Gastrocnemius medialis (tissue), 4 donors: Measurements from ENCODE around the gene RAB19. TPM values are rescaled to one million over a fixed set of nuclear protein-coding genes. Genes with fewer than 3 reads are reported as not detected.

Source experiments
- ATAC-seq, 2 donors: fragments of 150-250 bp; one replicate each; pipeline ENCODE4 v1.9.1; 2016
- DNase-seq, 2 donors: peaks; one replicate each; pipeline ENCODE4 v3.0.0-alpha.2; 2019
- H3K27ac ChIP-seq, 4 donors: fragments of 200-600 bp; sonication (generic); 1 replicate in 1 of 4; 2 replicates in 3 of 4; pipeline ENCODE4 v1.5.1; 2016 to 2018; ENCODE audit warnings: mild to moderate bottlenecking in 2 of 4, moderate library complexity in 1 of 4
- H3K27me3 ChIP-seq, 3 donors: fragments of 200-600 bp; sonication (generic) in 2 of 3; 1 replicate in 1 of 3; 2 replicates in 2 of 3; pipeline versions ENCODE4 v1.5.1 to v1.6.0; 2016 to 2019; ENCODE audit warnings: mild to moderate bottlenecking in 1 of 3, moderate library complexity in 1 of 3
- H3K36me3 ChIP-seq, 2 donors: fragments of 200-600 bp; sonication (generic) in 1 of 2; one replicate each; pipeline ENCODE4 v1.5.1; 2017 to 2018
- H3K4me1 ChIP-seq, 2 donors: fragments of 200-600 bp; sonication (generic) in 1 of 2; one replicate each; pipeline ENCODE4 v1.5.1; 2016 to 2017; ENCODE audit warnings: mild to moderate bottlenecking in 2 of 2
- H3K4me3 ChIP-seq, 4 donors: fragments of 200-600 bp; sonication (generic) in 3 of 4; 1 replicate in 1 of 4; 2 replicates in 3 of 4; pipeline ENCODE4 v1.5.1; 2016 to 2019; ENCODE audit warnings: mild to moderate bottlenecking in 2 of 4
- H3K9me3 ChIP-seq, 3 donors: fragments of 200-600 bp; sonication (generic) in 2 of 3; 1 replicate in 1 of 3; 2 replicates in 2 of 3; pipeline ENCODE4 v1.5.1; 2016 to 2019
- POLR2A ChIP-seq, 2 donors: fragments of 450-650 bp; IDR thresholded peaks; one replicate each; pipeline ENCODE4 v1.6.1; 2017; ENCODE audit warnings: antibody characterized with exemption in 2 of 2, mild to moderate bottlenecking in 2 of 2, moderate library complexity in 2 of 2
- in situ Hi-C, 4 donors: fragments of 200-750 bp; cut with MboI; loops; one replicate each; pipeline versions ENCODE4 v1.15.0 to v1.8.0; 2017; ENCODE audit warnings: low sequenced_read_pairs in 4 of 4
- intact Hi-C: fragments of 100-400 bp; cut with DNase I; formaldehyde crosslinking; loops from one replicate; pipeline ENCODE4 v1.15.1; 2023; ENCODE audit warnings: low total_unique reads
- total RNA-seq, 4 donors: library from RNA; depleted of rRNA; stranded (reverse); fragments of >200 nt; gene quantifications; one replicate each; pipeline versions ENCODE4 v1.1.0 to v1.2.3, GENCODE V29; 2016
- TF ChIP-seq, protein P1 (sequence below), 5 experiments: fragments of 450-650 bp in 3 of 5; fragments of 200-600 bp in 2 of 5; sonication (generic) in 2 of 5; IDR thresholded peaks in 4 of 5; conservative IDR thresholded peaks in 1 of 5; 1 replicate in 4 of 5; 2 replicates in 1 of 5; pipeline ENCODE4 v1.5.1; 2016 to 2019; ENCODE audit warnings: antibody characterized with exemption in 5 of 5, mild to moderate bottlenecking in 3 of 5, moderate library complexity in 3 of 5

The RAB19 gene
- total RNA-seq, 4 donors from 2014 or later, result not detected

- DNase-seq, result no peak
- Histone ChIP-seq H3K36me3 (no peaks in the 10 kb centered on the region), H3K4me1 (peaks cover 3 to 5% of the 10 kb centered on the region in 2 donors), H3K27ac (no peak overlapping the region), H3K9me3 (no peaks in the 10 kb centered on the region), H3K27me3 (no peaks in the 10 kb centered on the region), H3K4me3 (no peak overlapping the region)
- TF ChIP-seq POLR2A (IDR thresholded peaks at IDR 0.05), result no peak
- TF ChIP-seq, protein P1, sequence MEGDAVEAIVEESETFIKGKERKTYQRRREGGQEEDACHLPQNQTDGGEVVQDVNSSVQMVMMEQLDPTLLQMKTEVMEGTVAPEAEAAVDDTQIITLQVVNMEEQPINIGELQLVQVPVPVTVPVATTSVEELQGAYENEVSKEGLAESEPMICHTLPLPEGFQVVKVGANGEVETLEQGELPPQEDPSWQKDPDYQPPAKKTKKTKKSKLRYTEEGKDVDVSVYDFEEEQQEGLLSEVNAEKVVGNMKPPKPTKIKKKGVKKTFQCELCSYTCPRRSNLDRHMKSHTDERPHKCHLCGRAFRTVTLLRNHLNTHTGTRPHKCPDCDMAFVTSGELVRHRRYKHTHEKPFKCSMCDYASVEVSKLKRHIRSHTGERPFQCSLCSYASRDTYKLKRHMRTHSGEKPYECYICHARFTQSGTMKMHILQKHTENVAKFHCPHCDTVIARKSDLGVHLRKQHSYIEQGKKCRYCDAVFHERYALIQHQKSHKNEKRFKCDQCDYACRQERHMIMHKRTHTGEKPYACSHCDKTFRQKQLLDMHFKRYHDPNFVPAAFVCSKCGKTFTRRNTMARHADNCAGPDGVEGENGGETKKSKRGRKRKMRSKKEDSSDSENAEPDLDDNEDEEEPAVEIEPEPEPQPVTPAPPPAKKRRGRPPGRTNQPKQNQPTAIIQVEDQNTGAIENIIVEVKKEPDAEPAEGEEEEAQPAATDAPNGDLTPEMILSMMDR (IDR thresholded peaks at IDR 0.05 in 4 of 5, conservative IDR thresholded peaks at IDR 0.05 in 1 of 5), result no peak
- no peak for ATAC-seq
- in situ Hi-C loops, result no loop called here
- intact Hi-C loops, result no loop called here
These were observed 13.8 kb upstream of the RAB19 start for GRCh38 chr7:140390034-140390433.

- ATAC-seq (no peak), DNase-seq (no peak)
- Histone ChIP-seq H3K4me3 (no peak overlapping the region), H3K27ac (no peak overlapping the region), H3K36me3 (no peaks in the 10 kb centered on the region), H3K9me3 (no peaks in the 10 kb centered on the region), H3K4me1 (peaks cover 0 to 1% of the 10 kb centered on the region in 2 donors), H3K27me3 (no peaks in the 10 kb centered on the region)
- intact Hi-C loops, result no loop called here
- no peak for TF ChIP-seq POLR2A (IDR thresholded peaks at IDR 0.05)
- TF ChIP-seq, protein P1 (IDR thresholded peaks at IDR 0.05 in 4 of 5, conservative IDR thresholded peaks at IDR 0.05 in 1 of 5), result no peak
- in situ Hi-C loops, result no loop called here
These were observed 13.2 kb upstream of the RAB19 start for GRCh38 chr7:140390466-140391190.

DNA sequence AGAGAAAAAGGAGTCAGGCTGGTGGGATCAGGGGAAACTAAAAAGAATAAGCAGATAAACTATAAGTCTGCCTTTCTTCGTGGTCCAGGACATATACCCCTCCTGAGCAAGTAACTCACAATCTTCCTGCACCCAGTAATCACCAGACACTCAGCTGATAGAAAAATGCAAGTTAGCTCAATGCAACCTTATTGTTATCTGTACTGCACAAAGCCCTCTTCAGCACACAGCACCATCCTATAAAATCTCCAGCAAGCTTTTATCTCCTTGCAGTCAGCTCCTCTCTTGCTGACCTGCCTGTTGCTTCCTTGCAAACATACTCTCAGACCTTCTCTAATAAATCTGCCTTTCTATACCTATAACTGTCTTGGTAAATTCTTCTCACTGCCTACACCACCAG is 12.2 kb upstream of the RAB19 start:
- DNase-seq, result no peak
- TF ChIP-seq POLR2A (IDR thresholded peaks at IDR 0.05), result no peak
- TF ChIP-seq, protein P1 (IDR thresholded peaks at IDR 0.05 in 4 of 5, conservative IDR thresholded peaks at IDR 0.05 in 1 of 5), result no peak
- H3K36me3 ChIP-seq, result no peaks in the 10 kb centered on the region
- H3K4me1 ChIP-seq, result no peaks in the 10 kb centered on the region
- no peak overlapping the region for H3K4me3 ChIP-seq
- ATAC-seq, result no peak
- H3K27me3 ChIP-seq, result no peaks in the 10 kb centered on the region
- in situ Hi-C loops (no loop called here), intact Hi-C loops (no loop called here)
- no peaks in the 10 kb centered on the region for H3K9me3 ChIP-seq
- no peak overlapping the region for H3K27ac ChIP-seq

DNA sequence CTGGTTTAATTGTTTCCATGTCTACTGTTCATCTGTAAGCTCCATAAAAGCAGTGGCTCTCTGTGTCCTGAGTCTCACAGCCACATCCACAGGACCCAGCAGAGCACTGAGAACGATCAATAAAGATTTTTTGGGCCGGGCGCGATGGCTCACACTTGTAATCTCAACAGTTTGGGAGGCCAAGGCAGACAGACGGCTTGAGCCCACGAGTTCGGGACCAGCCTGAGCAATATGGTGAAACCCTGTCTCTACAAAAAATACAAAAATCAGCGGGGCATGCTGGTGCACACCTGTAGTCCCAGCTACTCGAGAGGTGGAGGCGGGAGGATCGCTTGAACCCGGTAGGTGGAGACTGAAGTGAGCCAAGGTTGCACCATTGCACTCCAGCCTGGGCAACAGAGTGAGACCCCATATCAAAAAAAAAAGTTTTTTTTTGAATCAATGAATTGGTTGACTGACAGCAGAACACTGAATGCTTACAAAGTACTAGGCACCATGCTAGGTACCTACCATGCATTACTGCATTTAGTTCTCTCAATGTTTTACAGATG is 10.0 kb upstream of the RAB19 start:
- Histone ChIP-seq H3K27ac (no peak overlapping the region), H3K9me3 (no peaks in the 10 kb centered on the region), H3K27me3 (no peaks in the 10 kb centered on the region), H3K4me3 (no peak overlapping the region), H3K4me1 (no peaks in the 10 kb centered on the region), H3K36me3 (no peaks in the 10 kb centered on the region)
- DNase-seq (no peak), ATAC-seq (no peak)
- intact Hi-C loops, result no loop called here
- no peak for TF ChIP-seq POLR2A (IDR thresholded peaks at IDR 0.05)
- TF ChIP-seq, protein P1 (IDR thresholded peaks at IDR 0.05 in 4 of 5, conservative IDR thresholded peaks at IDR 0.05 in 1 of 5), result no peak
- in situ Hi-C loops, result no loop called here
